Testis (tissue), 3 donors: ENCODE results near the gene PLEKHM1. TPM values are rescaled to one million over a fixed set of nuclear protein-coding genes. Genes with fewer than 3 reads are reported as not detected.
"Not testable (repeated sequence)": the region's sequence is repeated elsewhere in the genome, so short reads cannot be mapped to it uniquely, and the experiment has no call there.

Experiments
- DNase-seq: peaks from one replicate; pipeline ENCODE4 v3.0.0-alpha.2; 2019
- H3K27ac ChIP-seq, 2 donors: fragments of 200-600 bp; sonication (generic); one replicate each; pipeline ENCODE4 v1.5.1; 2019
- H3K27me3 ChIP-seq: fragments of 200-600 bp; sonication (generic); one replicate; pipeline ENCODE4 v1.5.1; 2019
- H3K36me3 ChIP-seq: fragments of 200-600 bp; sonication (generic); one replicate; pipeline ENCODE4 v1.5.1; 2017; ENCODE audit warnings: low read depth; ENCODE audit errors: missing control alignments
- H3K4me1 ChIP-seq: fragments of 200-600 bp; sonication (generic); one replicate; pipeline ENCODE4 v1.5.1; 2019
- H3K4me3 ChIP-seq, 2 donors: fragments of 200-600 bp; sonication (generic); one replicate each; pipeline ENCODE4 v1.5.1; 2017 to 2019
- H3K9me3 ChIP-seq: fragments of 200-600 bp; sonication (generic); one replicate; pipeline ENCODE4 v1.5.1; 2017
- CTCF ChIP-seq, 3 experiments: fragments of 450-650 bp in 2 of 3; fragments of 200-600 bp in 1 of 3; sonication (generic) in 1 of 3; IDR thresholded peaks; one replicate each; pipeline ENCODE4 v1.5.1; 2016 to 2019; ENCODE audit warnings: antibody characterized with exemption in 3 of 3, mild to moderate bottlenecking in 2 of 3, moderate library complexity in 1 of 3
- POLR2A ChIP-seq: fragments of 450-650 bp; IDR thresholded peaks from one replicate; pipeline ENCODE4 v1.6.1; 2017; ENCODE audit warnings: antibody characterized with exemption, mild to moderate bottlenecking, moderate library complexity
- WGBS, 2 donors: methylation state at CpG; one replicate each; pipeline ENCODE4 v1.1.5; 2018; 5-methylcytosine and 5-hydroxymethylcytosine counted together
- intact Hi-C: fragments of 100-400 bp; cut with DNase I; formaldehyde crosslinking; loops from one replicate; pipeline ENCODE4 v1.15.1; 2023; ENCODE audit warnings: low total_unique reads
- polyA plus RNA-seq: library from polyadenylated mRNA; stranded (reverse); fragments of 350-450 nt; fragmentation: Illumina TruSeq; extraction: RNeasy Lipid Tissue Mini Kit (QIAGEN cat#74804); gene quantifications from one replicate; pipeline ENCODE4 v1.2.3, GENCODE V29; 2014; ENCODE audit warnings: low read depth, low replicate concordance; ENCODE audit not compliant: insufficient read depth
- total RNA-seq, 2 donors: library from RNA; depleted of rRNA; stranded (reverse); fragments of >200 nt; gene quantifications; one replicate each; pipeline ENCODE4 v1.2.3, GENCODE V29; 2016

PLEKHM1 gene
- total and polyA plus RNA-seq, 3 donors from 2014 or later: 17.8 to 39.1 (median 31.8) TPM

GRCh38 chr17:45441526-45442310, 48.8 kb downstream of the PLEKHM1 start:
- Histone ChIP-seq H3K27ac (no peak overlapping the region), H3K9me3 (no peaks in the 10 kb centered on the region), H3K4me1 (no peaks in the 10 kb centered on the region), H3K4me3 (no peak overlapping the region), H3K27me3 (no peaks in the 10 kb centered on the region), H3K36me3 (no peaks in the 10 kb centered on the region)
- WGBS, 2 donors: 75 to 84% methylated on average over 14 of the region's 14 CpGs
- DNase-seq: no peak
- TF ChIP-seq CTCF (IDR thresholded peaks at IDR 0.05) (no peak), POLR2A (no peak)
- intact Hi-C loops: no loop called here

GRCh38 chr17:45440839-45441515, 49.5 kb downstream of the PLEKHM1 start:
- H3K4me1 ChIP-seq, H3K27ac ChIP-seq, H3K4me3 ChIP-seq, intact Hi-C loops, H3K27me3 ChIP-seq, H3K36me3 ChIP-seq, DNase-seq, H3K9me3 ChIP-seq: not testable (repeated sequence)
- WGBS, 2 donors: 83 to 87% methylated on average over 3 to 7 of the region's 7 CpGs

- 78 to 82% methylated on average over 10 of the region's 10 CpGs for WGBS, 2 donors
- H3K9me3 ChIP-seq: no peaks in the 10 kb centered on the region
- no peak for DNase-seq
- no peak overlapping the region for H3K27ac ChIP-seq
- H3K4me1 ChIP-seq: no peaks in the 10 kb centered on the region
- no peaks in the 10 kb centered on the region for H3K27me3 ChIP-seq
- TF ChIP-seq POLR2A: no peak
- no peak for TF ChIP-seq CTCF (IDR thresholded peaks at IDR 0.05)
- H3K36me3 ChIP-seq: no peaks in the 10 kb centered on the region
- no peak overlapping the region for H3K4me3 ChIP-seq
- intact Hi-C loops: no loop called here
Measured at GRCh38 chr17:45440161-45440778, 50.3 kb downstream of the PLEKHM1 start.

- intact Hi-C loops: no loop called here
Measured at GRCh38 chr17:45438931-45439610, 51.5 kb downstream of the PLEKHM1 start.

More at GRCh38 chr17:45438931-45439610, 51.5 kb downstream of the PLEKHM1 start:
- TF ChIP-seq POLR2A: no peak
- TF ChIP-seq CTCF (IDR thresholded peaks at IDR 0.05): no peak
- Histone ChIP-seq H3K27ac (no peak overlapping the region), H3K9me3 (no peaks in the 10 kb centered on the region), H3K4me3 (no peak overlapping the region), H3K36me3 (no peaks in the 10 kb centered on the region), H3K4me1 (no peaks in the 10 kb centered on the region), H3K27me3 (no peaks in the 10 kb centered on the region)
- 92% methylated on average over 9 to 11 of the region's 11 CpGs for WGBS, 2 donors
- DNase-seq: no peak
